NCI-H345 (cell line): ENCODE results near the gene RPS6KA5.
"Not testable (repeated sequence)": the region's sequence is repeated elsewhere in the genome, so short reads cannot be mapped to it uniquely, and the experiment has no call there.

Experiments
- DNase-seq: peaks from one replicate; lab custom pipeline; 2025; lab: John Stamatoyannopoulos, UW

RPS6KA5 gene

GRCh38 chr14:91027561-91027960, 32.9 kb downstream of the RPS6KA5 start:
- DNase-seq: no peak

DNA sequence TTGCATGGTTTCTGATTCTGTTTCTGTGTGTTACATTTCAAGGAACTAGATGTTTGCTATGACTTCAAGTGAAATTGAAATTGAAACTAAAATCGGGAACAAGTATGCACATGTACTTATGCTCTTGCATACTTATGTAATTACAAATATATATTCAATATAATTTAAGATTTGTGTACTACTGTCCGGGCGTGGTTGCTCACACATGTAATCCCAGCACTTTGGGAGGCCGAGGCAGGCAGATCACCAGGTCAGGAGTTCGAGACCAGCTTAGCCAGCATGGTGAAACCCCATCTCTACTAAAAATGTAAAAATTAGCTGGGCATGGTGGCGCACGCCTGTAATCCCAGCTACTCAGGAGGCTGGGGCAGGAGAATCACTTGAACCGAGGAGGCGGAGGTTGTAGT, 37.8 kb downstream of the RPS6KA5 start:
- DNase-seq: not testable (repeated sequence)

DNA sequence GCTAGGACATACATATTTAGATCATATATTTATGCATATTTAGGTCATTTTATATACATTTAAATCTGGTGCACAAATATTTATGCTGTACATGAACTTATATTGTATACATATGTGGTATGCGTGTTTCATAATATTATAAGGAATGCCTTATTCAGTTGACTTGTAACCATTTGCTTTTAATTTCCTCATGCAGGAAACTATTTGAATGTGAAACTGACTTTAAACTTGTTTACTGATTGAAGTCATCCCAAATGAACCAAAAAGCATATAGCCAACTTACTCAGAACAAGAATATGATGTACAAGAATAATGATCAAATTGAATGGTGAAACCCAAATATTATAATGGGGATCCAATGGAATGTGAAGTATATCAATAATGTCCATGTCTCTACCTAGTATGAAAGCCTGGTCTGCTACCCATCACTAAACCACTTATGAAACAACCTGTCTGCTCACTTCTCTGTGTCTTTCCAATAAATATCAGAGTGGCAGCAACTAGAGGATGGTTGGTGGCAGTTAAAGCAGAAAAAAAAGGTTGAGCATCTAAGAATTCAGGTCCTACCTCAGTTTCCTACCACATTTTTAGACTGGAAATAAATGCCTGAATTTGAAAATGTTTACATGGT, 38.3 kb downstream of the RPS6KA5 start:
- no peak for DNase-seq

DNA sequence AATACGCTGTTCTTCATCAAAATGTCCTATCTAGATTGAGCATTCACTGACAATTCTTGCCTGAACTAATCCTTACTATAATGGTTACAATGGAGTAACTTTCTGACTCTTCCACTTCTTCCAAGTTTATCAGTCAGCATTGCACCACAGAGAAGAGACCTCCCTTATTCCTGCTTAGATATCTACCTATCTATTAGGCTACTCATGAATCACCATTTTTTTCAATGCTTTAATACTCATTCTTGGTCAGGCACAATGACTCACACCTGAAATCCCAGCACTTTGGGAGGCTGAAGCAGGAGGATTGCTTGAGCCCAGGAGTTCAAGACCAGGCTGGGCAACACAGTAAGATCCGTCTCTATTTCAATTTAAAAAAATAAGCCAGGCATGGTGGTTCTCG, 39.3 kb downstream of the RPS6KA5 start:
- no peak for DNase-seq

DNA sequence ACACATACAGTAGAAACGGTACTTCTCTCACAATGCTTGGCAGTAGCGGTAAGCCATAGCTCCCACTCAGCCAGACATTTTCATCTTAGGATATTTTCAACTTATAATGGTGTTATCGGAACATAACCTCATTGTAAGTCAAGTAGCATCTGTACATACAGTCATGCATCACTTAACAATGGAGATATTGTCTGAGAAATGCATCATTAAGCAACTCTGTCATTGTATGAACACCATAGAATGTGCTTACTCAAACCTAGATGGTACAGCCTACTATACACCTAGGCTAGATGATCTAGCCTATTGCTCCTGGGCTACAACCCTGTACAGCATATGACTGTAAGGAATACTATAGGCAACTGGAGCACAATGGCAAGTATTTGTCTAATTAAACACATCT, 40.8 kb downstream of the RPS6KA5 start:
- peak; percentile 82 for DNase-seq

GRCh38 chr14:91018481-91018880, 42.0 kb downstream of the RPS6KA5 start:
- DNase-seq: no peak

DNA sequence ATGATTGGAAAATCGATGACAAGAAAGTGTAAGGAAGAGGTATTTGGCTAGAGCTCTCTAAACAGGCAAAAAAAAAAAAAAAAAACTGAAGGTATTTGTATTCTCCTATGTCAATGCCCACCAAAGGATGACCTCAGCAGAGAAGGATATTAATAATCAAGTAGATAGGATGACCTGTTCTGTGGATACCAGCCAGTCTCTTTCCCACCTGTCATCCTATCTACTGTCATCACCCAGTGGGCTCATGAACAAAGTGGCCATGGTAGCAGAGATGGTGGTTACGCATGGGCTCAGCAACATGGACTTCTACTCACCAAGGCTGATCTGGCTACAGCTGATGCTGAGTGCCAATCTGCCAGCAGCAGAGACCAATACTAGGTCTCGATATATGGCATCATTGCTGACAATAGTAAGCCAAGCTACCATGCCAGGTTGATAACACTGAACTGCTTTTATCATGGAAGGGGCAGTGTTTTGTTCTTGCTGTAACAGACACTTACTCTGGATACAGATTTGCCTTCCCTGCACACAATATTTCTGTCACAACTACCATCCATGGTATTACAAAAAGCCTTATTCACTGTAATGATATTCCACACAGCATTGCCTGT, 43.5 kb downstream of the RPS6KA5 start:
- no peak for DNase-seq

DNA sequence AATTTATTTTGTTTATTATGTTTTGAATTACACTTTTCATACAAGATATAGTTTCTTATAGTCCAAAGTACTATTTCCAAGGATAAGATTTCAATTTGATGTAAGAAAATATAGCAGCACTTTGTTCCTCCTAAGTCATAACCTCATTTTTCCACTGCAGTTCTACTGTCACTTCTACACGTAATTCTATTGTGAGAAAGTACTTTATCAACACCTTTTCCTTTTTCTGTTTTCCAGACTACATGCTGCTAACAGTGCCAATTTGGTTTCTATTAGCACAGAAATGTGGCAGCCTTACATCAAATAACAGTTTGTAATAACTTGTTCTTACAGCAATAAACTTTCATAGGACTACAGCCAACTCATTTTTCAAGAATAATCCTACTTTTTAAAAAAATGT, 45.0 kb downstream of the RPS6KA5 start:
- DNase-seq: no peak

- no peak for DNase-seq
Measured at GRCh38 chr14:91012045-91012444, 48.4 kb downstream of the RPS6KA5 start.

DNA sequence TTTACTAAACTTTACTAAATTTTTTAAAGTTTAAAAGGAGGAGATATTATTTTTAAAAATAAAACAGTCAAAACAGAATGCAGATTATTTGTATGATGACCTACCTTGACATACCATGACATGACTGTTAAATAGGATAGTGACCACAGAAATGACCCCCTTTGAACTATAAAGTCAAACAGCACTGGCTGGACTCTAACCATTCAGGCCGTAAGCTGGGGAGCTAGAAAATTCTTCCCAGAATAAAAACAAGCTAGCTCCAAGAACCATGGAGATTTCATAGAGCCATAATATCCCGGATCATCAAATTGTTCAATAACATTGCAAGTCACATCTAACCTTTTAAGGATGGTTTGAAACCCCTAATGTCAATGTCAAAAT, 50.3 kb downstream of the RPS6KA5 start:
- DNase-seq: no peak

GRCh38 chr14:91009501-91010152, 50.8 kb downstream of the RPS6KA5 start:
- no peak for DNase-seq

DNA sequence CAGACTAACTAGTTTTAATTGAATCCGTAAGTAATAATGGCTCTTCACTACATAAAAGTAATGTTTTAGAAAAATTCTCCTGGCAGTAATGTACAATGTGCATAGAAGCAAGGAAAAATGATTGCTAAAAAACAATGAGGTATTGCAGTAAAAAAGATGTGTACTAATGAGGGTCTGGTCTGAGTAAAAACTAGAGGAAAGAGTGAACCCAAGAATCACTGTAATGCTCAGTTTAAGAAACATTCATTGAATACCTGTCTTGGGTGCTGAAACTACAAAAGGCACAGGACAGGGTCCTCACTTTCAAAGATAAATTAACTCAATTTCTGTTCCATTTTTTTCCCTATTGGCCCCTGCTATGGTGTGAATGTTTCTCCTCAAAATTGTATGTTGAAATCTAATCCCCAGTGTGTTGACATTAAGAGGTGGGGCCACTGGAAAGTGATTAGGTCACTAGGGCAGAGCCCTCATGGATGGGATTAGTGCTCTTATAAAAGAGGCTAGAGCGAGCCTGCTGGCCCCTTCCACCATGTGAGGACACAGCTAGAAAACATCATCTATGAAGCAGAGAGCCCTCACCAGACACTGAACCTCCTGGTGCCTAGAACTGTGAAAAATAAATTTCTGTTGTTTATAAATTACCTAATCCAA, 51.6 kb downstream of the RPS6KA5 start:
- DNase-seq: no peak

GRCh38 chr14:91005716-91006115, 54.7 kb downstream of the RPS6KA5 start:
- DNase-seq: no peak

- DNase-seq: no peak
Measured at GRCh38 chr14:91004987-91005386, 55.5 kb downstream of the RPS6KA5 start.

GRCh38 chr14:90999299-90999698, 61.1 kb downstream of the RPS6KA5 start:
- DNase-seq: no peak

DNA sequence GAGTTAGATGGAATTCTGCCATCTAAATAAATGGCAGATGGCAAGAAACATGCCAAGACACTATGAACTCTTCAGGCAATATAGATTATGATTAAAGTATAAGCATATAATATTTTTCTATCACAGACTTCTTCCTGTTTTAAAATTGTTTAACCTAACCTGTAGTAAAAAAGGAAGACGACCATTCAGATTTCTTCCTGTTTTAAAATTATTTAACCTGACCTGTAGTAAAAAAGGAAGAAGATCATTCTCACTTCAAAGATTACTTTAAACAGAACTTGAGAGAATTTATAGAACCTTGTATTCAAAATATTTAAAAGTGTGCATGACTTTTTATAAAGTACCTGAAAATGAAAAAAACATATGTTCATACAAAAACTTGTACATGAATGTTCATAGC, 63.5 kb downstream of the RPS6KA5 start:
- DNase-seq: no peak

DNA sequence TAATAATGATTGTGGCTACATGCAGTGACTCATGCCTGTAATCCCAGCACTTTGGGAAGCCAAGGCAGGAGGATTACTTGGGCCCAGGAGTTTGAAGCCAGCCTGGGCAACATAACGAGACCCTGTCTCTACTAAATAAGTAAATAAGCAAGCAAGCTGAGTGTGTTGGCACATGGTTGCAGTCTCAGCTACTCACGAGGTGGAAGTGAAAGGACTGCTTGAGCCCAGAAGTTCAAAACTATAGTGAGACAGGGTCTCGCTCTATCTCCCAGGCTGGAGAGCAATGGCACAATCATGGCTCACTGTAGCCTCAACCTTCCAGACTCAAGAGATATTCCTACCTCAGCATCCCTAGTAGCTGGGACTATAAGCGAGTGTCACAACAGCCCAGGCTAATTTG, 64.7 kb downstream of the RPS6KA5 start:
- no peak for DNase-seq

GRCh38 chr14:90993792-90994191, 66.6 kb downstream of the RPS6KA5 start:
- no peak for DNase-seq

DNA sequence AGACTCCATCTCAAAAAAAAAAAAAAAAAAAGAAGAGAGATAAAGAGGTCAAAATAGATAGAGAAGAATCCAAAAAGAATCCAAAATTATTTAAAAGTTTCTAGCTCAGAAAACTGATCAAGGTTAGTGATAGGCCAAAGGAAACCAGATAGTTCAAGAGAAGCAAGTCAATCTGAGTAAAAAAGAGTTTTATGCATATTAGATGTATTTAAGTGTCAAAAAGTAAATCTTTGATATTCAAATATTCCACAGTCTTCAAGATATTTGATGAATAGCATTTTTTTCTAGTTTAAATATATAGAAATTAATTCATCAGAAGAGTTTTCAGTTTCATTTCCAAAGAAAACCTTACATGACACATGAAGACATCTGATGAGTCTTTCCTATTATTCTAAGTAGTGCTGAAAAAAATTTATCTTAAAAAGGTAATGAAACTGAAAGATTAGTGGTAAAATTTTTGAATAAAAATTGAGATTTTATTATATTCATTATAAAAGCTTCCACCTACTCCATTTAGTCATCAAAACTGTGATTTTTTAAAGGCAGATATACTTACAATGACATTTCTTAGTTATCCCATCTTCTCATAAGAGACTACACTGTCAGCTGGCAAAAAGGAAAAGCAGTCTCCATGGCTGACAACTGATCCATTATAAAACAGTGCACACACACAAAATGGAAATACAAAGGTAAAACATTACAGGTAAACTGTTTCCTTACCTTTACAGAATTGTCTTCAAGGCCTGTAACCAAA, 68.6 kb downstream of the RPS6KA5 start:
- DNase-seq: no peak

GRCh38 chr14:90990141-90990540, 70.3 kb downstream of the RPS6KA5 start:
- DNase-seq: no peak

DNA sequence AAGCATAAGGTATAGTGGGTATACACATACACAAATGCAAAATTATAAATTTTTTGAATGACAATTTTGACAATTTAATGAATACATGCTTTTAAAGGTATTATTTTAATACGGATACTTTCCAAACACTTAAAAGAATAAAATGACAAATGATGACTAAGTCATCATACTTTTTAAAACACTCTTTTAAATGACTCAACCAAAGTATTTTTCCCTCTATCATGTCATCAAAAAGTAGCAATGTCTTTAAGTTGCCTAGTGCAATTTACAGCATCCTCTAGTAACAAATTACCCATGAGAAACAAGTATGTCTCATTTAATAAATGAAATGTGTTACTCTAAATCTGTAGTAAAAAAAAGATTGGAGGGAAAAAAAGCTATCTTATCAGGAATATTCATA, 73.3 kb downstream of the RPS6KA5 start:
- no peak for DNase-seq

- no peak for DNase-seq
Measured at GRCh38 chr14:90986510-90986909, 73.9 kb downstream of the RPS6KA5 start.
